Activated naive CD4-positive, alpha-beta T cell treated with anti-CD3 and anti-CD28 coated beads, Interleukin-2, amount 10 ng/mL, durations not matched to agents 7 days and 5 days (primary cell): ENCODE measurements around the gene DLG2.

ENCODE experiments used
- CTCF ChIA-PET: fragments of 350-600 bp; sonication (Branson Sonifier 250); formaldehyde crosslinking; loops from one replicate; lab custom pipeline; 2021; ENCODE audit warnings: antibody characterized with exemption; lab: Charles Lee
- DNase-seq: peaks from one replicate; pipeline ENCODE4 v3.0.0-alpha.2; 2020
- H3K27ac Mint-ChIP-seq: one replicate; pipeline ENCODE4 v1.8.0; 2021; ENCODE audit warnings: mild to moderate bottlenecking, moderate library complexity, mixed read lengths
- H3K27me3 Mint-ChIP-seq: one replicate; pipeline ENCODE4 v1.8.0; 2021; ENCODE audit warnings: mild to moderate bottlenecking, mixed read lengths
- H3K36me3 Mint-ChIP-seq: one replicate; pipeline ENCODE4 v1.8.0; 2021; ENCODE audit warnings: mixed read lengths
- H3K4me1 Mint-ChIP-seq: one replicate; pipeline ENCODE4 v1.8.0; 2021; ENCODE audit warnings: mixed read lengths
- H3K4me3 Mint-ChIP-seq: one replicate; pipeline ENCODE4 v1.8.0; 2021; ENCODE audit warnings: mild to moderate bottlenecking, moderate library complexity, mixed read lengths
- H3K9me3 Mint-ChIP-seq: one replicate; pipeline ENCODE4 v1.8.0; 2021; ENCODE audit warnings: mixed read lengths

Gene DLG2

GRCh38 chr11:85572056-85572455, 55.1 kb downstream of the DLG2 start:
- peaks cover 3% of the 10 kb centered on the region for H3K27me3 Mint-ChIP-seq

GRCh38 chr11:85569525-85569924, 57.6 kb downstream of the DLG2 start:
- H3K27ac Mint-ChIP-seq, result no peak overlapping the region
- H3K4me1 Mint-ChIP-seq, result peaks cover 5% of the 10 kb centered on the region
- peaks cover 3% of the 10 kb centered on the region for H3K27me3 Mint-ChIP-seq
- H3K4me3 Mint-ChIP-seq, result no peak overlapping the region
- no peak for DNase-seq
- H3K9me3 Mint-ChIP-seq, result no peaks in the 10 kb centered on the region
- CTCF ChIA-PET, result no interaction called here
- no peaks in the 10 kb centered on the region for H3K36me3 Mint-ChIP-seq

More at GRCh38 chr11:85572056-85572455, 55.1 kb downstream of the DLG2 start:
- no peak for DNase-seq
- Mint-ChIP-seq H3K36me3 (no peaks in the 10 kb centered on the region), H3K9me3 (peaks cover 2% of the 10 kb centered on the region), H3K4me3 (no peak overlapping the region), H3K4me1 (peaks cover 5% of the 10 kb centered on the region), H3K27ac (no peak overlapping the region)
- CTCF ChIA-PET, result no interaction called here

GRCh38 chr11:85558411-85558810, 68.7 kb downstream of the DLG2 start:
- Mint-ChIP-seq H3K36me3 (no peaks in the 10 kb centered on the region), H3K9me3 (peaks cover 3% of the 10 kb centered on the region), H3K27me3 (no peaks in the 10 kb centered on the region), H3K4me1 (no peaks in the 10 kb centered on the region), H3K4me3 (no peak overlapping the region), H3K27ac (no peak overlapping the region)
- CTCF ChIA-PET, result no interaction called here
- DNase-seq, result no peak

- Mint-ChIP-seq H3K9me3 (no peaks in the 10 kb centered on the region), H3K36me3 (no peaks in the 10 kb centered on the region), H3K27me3 (no peaks in the 10 kb centered on the region), H3K4me3 (no peak overlapping the region), H3K4me1 (no peaks in the 10 kb centered on the region), H3K27ac (no peak overlapping the region)
- CTCF ChIA-PET, result no interaction called here
- no peak for DNase-seq
Observed at GRCh38 chr11:85551881-85552280, 75.3 kb downstream of the DLG2 start.

GRCh38 chr11:85541683-85542082, 85.5 kb downstream of the DLG2 start:
- peaks cover 9% of the 10 kb centered on the region for H3K9me3 Mint-ChIP-seq
- no peaks in the 10 kb centered on the region for H3K4me1 Mint-ChIP-seq
- CTCF ChIA-PET, result no interaction called here
- H3K4me3 Mint-ChIP-seq, result no peak overlapping the region
- no peak for DNase-seq
- no peak overlapping the region for H3K27ac Mint-ChIP-seq
- no peaks in the 10 kb centered on the region for H3K27me3 Mint-ChIP-seq
- no peaks in the 10 kb centered on the region for H3K36me3 Mint-ChIP-seq

GRCh38 chr11:85540635-85541205, 86.4 kb downstream of the DLG2 start:
- peaks cover 9% of the 10 kb centered on the region for H3K9me3 Mint-ChIP-seq
- no peak for DNase-seq
- no peaks in the 10 kb centered on the region for H3K36me3 Mint-ChIP-seq
- CTCF ChIA-PET, result no interaction called here
- no peaks in the 10 kb centered on the region for H3K27me3 Mint-ChIP-seq
- H3K4me1 Mint-ChIP-seq, result no peaks in the 10 kb centered on the region
- no peak overlapping the region for H3K27ac Mint-ChIP-seq
- no peak overlapping the region for H3K4me3 Mint-ChIP-seq

GRCh38 chr11:85540181-85540580, 87.0 kb downstream of the DLG2 start:
- H3K27ac Mint-ChIP-seq, result no peak overlapping the region

GRCh38 chr11:85539740-85540139, 87.4 kb downstream of the DLG2 start:
- H3K36me3 Mint-ChIP-seq, result no peaks in the 10 kb centered on the region
- no peak overlapping the region for H3K4me3 Mint-ChIP-seq
- CTCF ChIA-PET, result no interaction called here
- no peak for DNase-seq
- no peaks in the 10 kb centered on the region for H3K4me1 Mint-ChIP-seq
- H3K27ac Mint-ChIP-seq, result no peak overlapping the region
- H3K9me3 Mint-ChIP-seq, result peaks cover 12% of the 10 kb centered on the region
- H3K27me3 Mint-ChIP-seq, result no peaks in the 10 kb centered on the region

More at GRCh38 chr11:85540181-85540580, 87.0 kb downstream of the DLG2 start:
- H3K4me3 Mint-ChIP-seq, result no peak overlapping the region
- DNase-seq, result no peak
- CTCF ChIA-PET, result no interaction called here
- H3K9me3 Mint-ChIP-seq, result peaks cover 9% of the 10 kb centered on the region
- H3K4me1 Mint-ChIP-seq, result no peaks in the 10 kb centered on the region
- no peaks in the 10 kb centered on the region for H3K36me3 Mint-ChIP-seq
- no peaks in the 10 kb centered on the region for H3K27me3 Mint-ChIP-seq

- no peaks in the 10 kb centered on the region for H3K36me3 Mint-ChIP-seq
- H3K27ac Mint-ChIP-seq, result no peak overlapping the region
- H3K27me3 Mint-ChIP-seq, result no peaks in the 10 kb centered on the region
- no peak overlapping the region for H3K4me3 Mint-ChIP-seq
- peaks cover 16% of the 10 kb centered on the region for H3K9me3 Mint-ChIP-seq
- no peak for DNase-seq
- no peaks in the 10 kb centered on the region for H3K4me1 Mint-ChIP-seq
- CTCF ChIA-PET, result no interaction called here
Observed at GRCh38 chr11:85539029-85539689, 88.0 kb downstream of the DLG2 start.

GRCh38 chr11:85536438-85536837, 90.7 kb downstream of the DLG2 start:
- CTCF ChIA-PET, result interaction anchor here (0.7 kb wide), 1 partner anchor 427 kb away, joined by 3 read pairs; no protein-coding TSS in a partner anchor
- DNase-seq, result no peak
- H3K4me3 Mint-ChIP-seq, result no peak overlapping the region
- no peaks in the 10 kb centered on the region for H3K27me3 Mint-ChIP-seq
- H3K36me3 Mint-ChIP-seq, result no peaks in the 10 kb centered on the region
- no peak overlapping the region for H3K27ac Mint-ChIP-seq
- peaks cover 16% of the 10 kb centered on the region for H3K9me3 Mint-ChIP-seq
- H3K4me1 Mint-ChIP-seq, result no peaks in the 10 kb centered on the region

GRCh38 chr11:85534806-85535205, 92.3 kb downstream of the DLG2 start:
- no peak for DNase-seq
- CTCF ChIA-PET, result no interaction called here
- Mint-ChIP-seq H3K36me3 (no peaks in the 10 kb centered on the region), H3K4me1 (no peaks in the 10 kb centered on the region), H3K9me3 (peaks cover 16% of the 10 kb centered on the region), H3K27me3 (no peaks in the 10 kb centered on the region), H3K4me3 (no peak overlapping the region), H3K27ac (no peak overlapping the region)

- Mint-ChIP-seq H3K36me3 (no peaks in the 10 kb centered on the region), H3K9me3 (peaks cover 6% of the 10 kb centered on the region), H3K27ac (no peak overlapping the region), H3K4me1 (no peaks in the 10 kb centered on the region), H3K4me3 (no peak overlapping the region), H3K27me3 (no peaks in the 10 kb centered on the region)
- CTCF ChIA-PET, result no interaction called here
- DNase-seq, result no peak
Observed at GRCh38 chr11:85531191-85531897, 95.8 kb downstream of the DLG2 start.

GRCh38 chr11:85530634-85531033, 96.5 kb downstream of the DLG2 start:
- Mint-ChIP-seq H3K27me3 (no peaks in the 10 kb centered on the region), H3K27ac (no peak overlapping the region), H3K9me3 (peaks cover 6% of the 10 kb centered on the region), H3K36me3 (no peaks in the 10 kb centered on the region), H3K4me1 (no peaks in the 10 kb centered on the region), H3K4me3 (no peak overlapping the region)
- CTCF ChIA-PET, result interaction anchor here (0.5 kb wide), 1 partner anchor 959 kb away, joined by 4 read pairs; no protein-coding TSS in a partner anchor
- no peak for DNase-seq

GRCh38 chr11:85526564-85526963, 100.6 kb downstream of the DLG2 start:
- CTCF ChIA-PET, result no interaction called here
- Mint-ChIP-seq H3K9me3 (peaks cover 10% of the 10 kb centered on the region), H3K4me1 (no peaks in the 10 kb centered on the region), H3K27ac (no peak overlapping the region), H3K27me3 (no peaks in the 10 kb centered on the region), H3K36me3 (no peaks in the 10 kb centered on the region), H3K4me3 (no peak overlapping the region)
- no peak for DNase-seq

- CTCF ChIA-PET, result interaction anchor here (0.6 kb wide), 1 partner anchor 36 kb away, joined by 3 read pairs; no protein-coding TSS in a partner anchor
- Mint-ChIP-seq H3K9me3 (peaks cover 15% of the 10 kb centered on the region), H3K4me1 (no peaks in the 10 kb centered on the region), H3K27ac (no peak overlapping the region), H3K36me3 (no peaks in the 10 kb centered on the region), H3K27me3 (no peaks in the 10 kb centered on the region), H3K4me3 (no peak overlapping the region)
- no peak for DNase-seq
Observed at GRCh38 chr11:85525686-85526085, 101.5 kb downstream of the DLG2 start.
